HL-60 (cell line): ENCODE results near the gene INHBE.

Source experiments
- DNase-seq, 2 experiments: peaks; one replicate each; pipeline ENCODE4 v3.0.0-alpha.2; 2010 to 2020; ENCODE audit warnings: low read depth in 1 of 2, low spot score in 1 of 2
- H3K27ac ChIP-seq: fragments of 250-450 bp; sonication (Bioruptor Pico); replicated peaks from 2 replicates; pipeline ENCODE4 v1.5.1; 2020; ENCODE audit warnings: mild to moderate bottlenecking, moderate library complexity
- H3K27me3 ChIP-seq: fragments of 250-450 bp; sonication (Bioruptor Pico); 2 replicates; pipeline ENCODE4 v1.5.1; 2021; ENCODE audit warnings: mild to moderate bottlenecking, moderate library complexity; ENCODE audit not compliant: insufficient read depth, poor library complexity, severe bottlenecking
- H3K4me3 ChIP-seq: replicated peaks from 2 replicates; pipeline ENCODE4 v1.5.1; 2011; ENCODE audit warnings: mild to moderate bottlenecking, control low read depth, low read length; ENCODE audit not compliant: insufficient read depth
- CTCF ChIP-seq: IDR thresholded peaks from one replicate; pipeline ENCODE4 v1.5.1; 2011; ENCODE audit warnings: low read length, control low read depth, inconsistent platforms; ENCODE audit not compliant: insufficient read depth
- GABPA ChIP-seq: IDR thresholded peaks from 2 replicates; pipeline ENCODE4 v1.6.1; 2012; ENCODE audit warnings: low read depth
- POLR2AphosphoS5 ChIP-seq: IDR thresholded peaks from 2 replicates; pipeline ENCODE4 v1.6.1; 2012; ENCODE audit warnings: low read depth
- REST ChIP-seq: IDR thresholded peaks from 2 replicates; pipeline ENCODE4 v1.6.1; 2012; ENCODE audit warnings: low read depth; ENCODE audit not compliant: insufficient replicate concordance
- SPI1 ChIP-seq: IDR thresholded peaks from 2 replicates; pipeline ENCODE4 v1.6.1; 2012; ENCODE audit warnings: low read depth, mild to moderate bottlenecking, borderline replicate concordance

Gene INHBE

GRCh38 chr12:57473392-57473791 is 18.3 kb downstream of the INHBE start:
- H3K27ac ChIP-seq: no peak overlapping the region
- H3K4me3 ChIP-seq: no peak overlapping the region
- no peak for DNase-seq
- TF ChIP-seq GABPA (no peak), POLR2AphosphoS5 (no peak), CTCF (no peak), REST (no peak), SPI1 (no peak)
- H3K27me3 ChIP-seq: no peaks in the 10 kb centered on the region

GRCh38 chr12:57473886-57474285 is 18.8 kb downstream of the INHBE start:
- Histone ChIP-seq H3K4me3 (no peak overlapping the region), H3K27me3 (no peaks in the 10 kb centered on the region), H3K27ac (no peak overlapping the region)
- TF ChIP-seq SPI1: no peak
- TF ChIP-seq POLR2AphosphoS5: no peak
- TF ChIP-seq GABPA: no peak
- no peak for TF ChIP-seq CTCF
- no peak for TF ChIP-seq REST
- no peak for DNase-seq

GRCh38 chr12:57474430-57474829 is 19.3 kb downstream of the INHBE start:
- no peaks in the 10 kb centered on the region for H3K27me3 ChIP-seq
- TF ChIP-seq REST: no peak
- no peak for TF ChIP-seq POLR2AphosphoS5
- no peak for TF ChIP-seq GABPA
- TF ChIP-seq SPI1: no peak
- TF ChIP-seq CTCF: no peak
- no peak for DNase-seq

More at GRCh38 chr12:57474430-57474829, 19.3 kb downstream of the INHBE start:
- Histone ChIP-seq H3K4me3 (no peak overlapping the region), H3K27ac (no peak overlapping the region)
